MM.1S (cell line): Measurements from ENCODE around the gene ANKIB1.

Source experiments
- DNase-seq: peaks from one replicate; pipeline ENCODE4 v3.0.0-alpha.2; 2015
- H2AFZ ChIP-seq: fragments of 300-600 bp; sonication (generic); 2 replicates; pipeline ENCODE4 v1.6.0; 2016; ENCODE audit warnings: antibody characterized with exemption, low read length
- H3F3A ChIP-seq: fragments of 300-600 bp; sonication (generic); 2 replicates; pipeline ENCODE4 v1.6.1; 2016; ENCODE audit warnings: mild to moderate bottlenecking, antibody characterized with exemption, low read length, moderate library complexity, mixed read lengths; ENCODE audit not compliant: insufficient read depth
- H3K27ac ChIP-seq: fragments of 300-600 bp; sonication (generic); 2 replicates; pipeline ENCODE4 v1.5.1; 2016; ENCODE audit warnings: mild to moderate bottlenecking, low read length
- H3K27me3 ChIP-seq: fragments of 300-600 bp; sonication (generic); replicated peaks from 2 replicates; pipeline ENCODE4 v1.6.0; 2016; ENCODE audit warnings: low read length; ENCODE audit not compliant: insufficient read depth
- H3K36me3 ChIP-seq: fragments of 300-600 bp; sonication (generic); replicated peaks from 2 replicates; pipeline ENCODE4 v1.6.1; 2016; ENCODE audit warnings: mild to moderate bottlenecking, low read length, mixed read lengths; ENCODE audit not compliant: insufficient read depth
- H3K4me1 ChIP-seq: fragments of 300-600 bp; sonication (generic); 2 replicates; pipeline ENCODE4 v1.6.1; 2016; ENCODE audit warnings: low read length, mixed read lengths
- H3K4me2 ChIP-seq: fragments of 300-600 bp; sonication (generic); 2 replicates; pipeline ENCODE4 v1.6.0; 2016; ENCODE audit warnings: low read depth, low read length
- H3K4me3 ChIP-seq: fragments of 300-600 bp; sonication (generic); 2 replicates; pipeline ENCODE4 v1.5.1; 2016; ENCODE audit warnings: low read length, mixed read lengths
- H3K79me2 ChIP-seq: fragments of 300-600 bp; sonication (generic); 2 replicates; pipeline ENCODE4 v1.6.1; 2016; ENCODE audit warnings: mixed run types, low read length, mixed read lengths
- H3K9ac ChIP-seq: fragments of 300-600 bp; sonication (generic); 2 replicates; pipeline ENCODE4 v1.6.1; 2016; ENCODE audit warnings: low read length, mixed read lengths
- H3K9me2 ChIP-seq: fragments of 300-600 bp; sonication (generic); replicated peaks from 2 replicates; pipeline ENCODE4 v1.6.1; 2016; ENCODE audit warnings: mild to moderate bottlenecking, low read length, mixed read lengths; ENCODE audit not compliant: insufficient read depth
- H3K9me3 ChIP-seq: fragments of 300-600 bp; sonication (generic); replicated peaks from 2 replicates; pipeline ENCODE4 v1.6.1; 2016; ENCODE audit warnings: mild to moderate bottlenecking, low read length, mixed read lengths; ENCODE audit not compliant: insufficient read depth
- H4K20me1 ChIP-seq: fragments of 300-600 bp; sonication (generic); 2 replicates; pipeline ENCODE4 v1.6.1; 2016; ENCODE audit warnings: mild to moderate bottlenecking, low read length, moderate library complexity, mixed read lengths; ENCODE audit not compliant: insufficient read depth
- CTCF ChIP-seq: fragments of 300-600 bp; sonication (generic); IDR thresholded peaks from 2 replicates; pipeline ENCODE4 v1.5.1; 2016; ENCODE audit warnings: antibody characterized with exemption, low read length, mixed read lengths
- EZH2 ChIP-seq: fragments of 300-600 bp; sonication (generic); optimal IDR thresholded peaks from 2 replicates; pipeline ENCODE3; 2017; ENCODE audit warnings: low read depth, mild to moderate bottlenecking, antibody characterized with exemption, low read length, mixed read lengths
- EZH2phosphoT487 ChIP-seq: fragments of 300-600 bp; sonication (generic); IDR thresholded peaks from 2 replicates; pipeline ENCODE4 v1.6.1; 2018; ENCODE audit warnings: antibody characterized with exemption, low read length

The ANKIB1 gene

GRCh38 chr7:92245487-92246359 lies at the start of gene ANKIB1, which contains the start of gene KRIT1:
Gene ANKIB1 (plus strand): TSS chr7:92245974. CDS start chr7:92294979, 49,005 bp downstream.
Gene KRIT1 (minus strand): TSS chr7:92245914. CDS start chr7:92242135, 3,779 bp downstream.
- H3K27me3 ChIP-seq: no peaks in the 10 kb centered on the region
- no peaks in the 10 kb centered on the region for H3K9me3 ChIP-seq
- peaks cover 9% of the 10 kb centered on the region for H3K4me1 ChIP-seq
- H2AFZ ChIP-seq: peak within 1 kb of the TSS; percentile 89
- peaks cover 9% of the 10 kb centered on the region; the same call in 1 of the 2 replicates for H3K36me3 ChIP-seq
- peak; percentile 87 for DNase-seq
- no peaks in the 10 kb centered on the region for H4K20me1 ChIP-seq
- H3K9me2 ChIP-seq: no peaks in the 10 kb centered on the region
- peak within 1 kb of the TSS; percentile 74 for H3K9ac ChIP-seq
- peaks cover 27% of the 10 kb centered on the region for H3F3A ChIP-seq
- H3K27ac ChIP-seq: peak within 1 kb of the TSS; percentile 77
- H3K4me2 ChIP-seq: peak within 1 kb of the TSS; percentile 95
- no peak for TF ChIP-seq EZH2
- no peak for TF ChIP-seq EZH2phosphoT487
- 0 out of 2 replicates have a peak, but pooled peaks have one; percentile 3 for TF ChIP-seq CTCF
- peaks cover 75% of the 10 kb centered on the region for H3K79me2 ChIP-seq
- H3K4me3 ChIP-seq: peak within 1 kb of the TSS; percentile 76

- Histone ChIP-seq H3K9me3 (no peaks in the 10 kb centered on the region), H3K27me3 (no peaks in the 10 kb centered on the region)
- TF ChIP-seq CTCF (no peak), EZH2 (no peak), EZH2phosphoT487 (no peak)
Observed at GRCh38 chr7:92200791-92201190, 45.0 kb upstream of the ANKIB1 start.

GRCh38 chr7:92205987-92206386 lies 39.8 kb upstream of the ANKIB1 start:
- DNase-seq: no peak
- H3K4me1 ChIP-seq: no peaks in the 10 kb centered on the region
- no peak overlapping the region for H3K27ac ChIP-seq
- no peaks in the 10 kb centered on the region; the same call in 1 of the 2 replicates for H3K36me3 ChIP-seq
- no peaks in the 10 kb centered on the region for H3K9me3 ChIP-seq
- H3K4me2 ChIP-seq: no peak overlapping the region
- H2AFZ ChIP-seq: no peak overlapping the region
- no peaks in the 10 kb centered on the region for H3K79me2 ChIP-seq
- no peaks in the 10 kb centered on the region for H4K20me1 ChIP-seq
- H3K4me3 ChIP-seq: no peak overlapping the region
- H3K9me2 ChIP-seq: no peaks in the 10 kb centered on the region
- no peaks in the 10 kb centered on the region; the same call in 1 of the 2 replicates for H3F3A ChIP-seq
- no peak for TF ChIP-seq EZH2
- TF ChIP-seq CTCF: no peak
- TF ChIP-seq EZH2phosphoT487: no peak
- no peaks in the 10 kb centered on the region for H3K27me3 ChIP-seq
- no peak overlapping the region for H3K9ac ChIP-seq

More at GRCh38 chr7:92200791-92201190, 45.0 kb upstream of the ANKIB1 start:
- H3K36me3 ChIP-seq: no peaks in the 10 kb centered on the region; the same call in 1 of the 2 replicates
- H3K79me2 ChIP-seq: no peaks in the 10 kb centered on the region
- no peaks in the 10 kb centered on the region for H3K4me1 ChIP-seq
- no peak overlapping the region for H3K27ac ChIP-seq
- H2AFZ ChIP-seq: no peak overlapping the region
- no peaks in the 10 kb centered on the region for H4K20me1 ChIP-seq
- H3K4me2 ChIP-seq: no peak overlapping the region
- no peak overlapping the region for H3K4me3 ChIP-seq
- DNase-seq: no peak
- H3K9ac ChIP-seq: no peak overlapping the region
- H3F3A ChIP-seq: no peaks in the 10 kb centered on the region; the same call in 1 of the 2 replicates
- no peaks in the 10 kb centered on the region for H3K9me2 ChIP-seq
